Skeletal muscle satellite cell (primary cell): ENCODE measurements around the gene COG3.

ENCODE experiments used
- H3K27me3 ChIP-seq: 2 replicates; pipeline ENCODE4 v1.7.0; 2013; ENCODE audit warnings: low read length; ENCODE audit not compliant: control insufficient read depth, insufficient read depth
- H3K36me3 ChIP-seq: 2 replicates; pipeline ENCODE4 v1.7.0; 2013; ENCODE audit warnings: mild to moderate bottlenecking, control low read depth, low read length; ENCODE audit not compliant: insufficient read depth
- H3K4me1 ChIP-seq: 2 replicates; pipeline ENCODE4 v1.7.0; 2013; ENCODE audit warnings: low read length; ENCODE audit not compliant: control insufficient read depth, insufficient read depth
- H3K4me2 ChIP-seq: 2 replicates; pipeline ENCODE4 v1.7.0; 2013; ENCODE audit warnings: mild to moderate bottlenecking, low read length
- H3K4me3 ChIP-seq: 2 replicates; pipeline ENCODE4 v1.7.0; 2013; ENCODE audit warnings: low read length
- H3K9ac ChIP-seq: 2 replicates; pipeline ENCODE4 v1.7.0; 2013; ENCODE audit warnings: mild to moderate bottlenecking, low read depth, low read length, moderate library complexity
- H3K9me3 ChIP-seq: replicated peaks from 2 replicates; pipeline ENCODE4 v1.7.0; 2013; ENCODE audit warnings: mild to moderate bottlenecking, control low read depth, low read length

The COG3 gene

GRCh38 chr13:45537516-45537915, 72.8 kb downstream of the COG3 start:
- peaks cover 5% of the 10 kb centered on the region for H3K4me1 ChIP-seq
- peaks cover 47% of the 10 kb centered on the region for H3K36me3 ChIP-seq
- no peak overlapping the region for H3K9ac ChIP-seq
- no peak overlapping the region for H3K4me3 ChIP-seq
- H3K9me3 ChIP-seq = no peaks in the 10 kb centered on the region
- no peak overlapping the region for H3K4me2 ChIP-seq
- no peaks in the 10 kb centered on the region for H3K27me3 ChIP-seq

DNA sequence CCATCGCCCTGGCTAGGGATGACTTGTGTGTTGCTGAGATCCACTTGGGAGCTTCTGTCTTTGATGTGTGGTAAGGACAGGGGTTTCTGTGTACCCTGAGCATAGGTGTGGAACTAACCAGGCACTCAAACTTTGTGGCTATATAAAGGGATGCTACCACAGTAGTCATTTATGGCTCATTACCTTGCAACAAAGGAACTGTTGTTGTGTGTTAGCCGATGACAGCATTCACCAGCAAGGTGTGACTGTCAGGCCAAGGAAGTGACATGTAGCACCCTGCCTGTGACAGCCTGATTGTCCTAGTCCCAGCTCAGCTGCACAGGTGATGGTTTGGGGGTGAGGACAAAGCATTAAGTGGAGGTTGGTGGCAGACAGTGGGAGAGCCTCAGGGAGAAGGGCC, 73.6 kb downstream of the COG3 start:
- Histone ChIP-seq H3K36me3 (peaks cover 40% of the 10 kb centered on the region), H3K9me3 (no peaks in the 10 kb centered on the region), H3K4me2 (no peak overlapping the region), H3K9ac (no peak overlapping the region), H3K27me3 (no peaks in the 10 kb centered on the region), H3K4me1 (peaks cover 5% of the 10 kb centered on the region), H3K4me3 (no peak overlapping the region)

DNA sequence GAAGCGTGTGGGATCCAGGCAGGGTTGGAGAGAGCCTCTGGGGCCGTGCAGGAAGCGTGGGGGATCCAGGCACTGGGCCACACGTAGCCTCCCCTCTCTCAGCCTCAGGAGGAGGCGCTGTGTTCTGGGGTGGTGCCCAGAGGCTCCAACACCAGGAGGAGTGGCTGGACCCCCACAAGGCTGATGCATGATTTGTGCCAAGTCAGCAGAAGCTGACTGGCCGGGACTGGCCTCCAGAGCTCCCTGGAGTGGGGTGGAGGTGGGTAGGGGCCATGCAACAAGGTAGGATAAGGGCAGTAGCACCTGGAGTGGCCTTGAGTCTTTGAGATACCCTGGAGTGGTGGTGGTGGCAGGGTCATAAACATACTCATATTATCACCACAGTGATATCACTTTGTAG, 75.5 kb downstream of the COG3 start:
- Histone ChIP-seq H3K27me3 (no peaks in the 10 kb centered on the region), H3K4me1 (peaks cover 5% of the 10 kb centered on the region), H3K9me3 (no peaks in the 10 kb centered on the region), H3K36me3 (peaks cover 22% of the 10 kb centered on the region), H3K4me2 (no peak overlapping the region), H3K9ac (no peak overlapping the region), H3K4me3 (no peak overlapping the region)

- Histone ChIP-seq H3K4me1 (peaks cover 5% of the 10 kb centered on the region), H3K4me2 (no peak overlapping the region), H3K4me3 (no peak overlapping the region), H3K36me3 (peaks cover 15% of the 10 kb centered on the region), H3K9ac (no peak overlapping the region), H3K27me3 (no peaks in the 10 kb centered on the region), H3K9me3 (no peaks in the 10 kb centered on the region)
Measured at GRCh38 chr13:45540864-45541263, 76.1 kb downstream of the COG3 start.

- Histone ChIP-seq H3K27me3 (peaks cover 3% of the 10 kb centered on the region), H3K9ac (no peak overlapping the region), H3K36me3 (peaks cover 7% of the 10 kb centered on the region), H3K4me3 (no peak overlapping the region), H3K9me3 (no peaks in the 10 kb centered on the region), H3K4me2 (no peak overlapping the region), H3K4me1 (peaks cover 5% of the 10 kb centered on the region)
Measured at GRCh38 chr13:45541806-45542205, 77.1 kb downstream of the COG3 start.

DNA sequence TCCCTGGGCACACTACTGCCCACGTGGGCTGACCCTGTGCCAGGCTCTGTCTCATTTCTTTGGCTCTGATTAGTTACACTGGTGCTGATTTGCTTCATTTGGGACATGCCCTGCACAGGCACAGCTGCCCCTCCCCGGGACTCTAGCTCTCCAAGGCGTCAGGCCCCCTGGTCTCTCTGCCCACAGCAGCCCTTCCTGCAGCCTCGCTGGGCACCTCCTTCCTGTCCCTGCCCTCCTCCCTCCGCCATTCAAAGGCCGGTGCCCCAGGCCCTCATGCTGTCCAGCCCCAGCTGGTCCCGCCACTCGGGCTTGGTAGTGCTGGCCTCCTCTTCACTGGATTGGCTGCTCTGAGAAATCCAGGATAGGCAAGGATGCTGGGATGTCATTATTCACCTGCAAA, 77.7 kb downstream of the COG3 start:
- no peak overlapping the region for H3K4me3 ChIP-seq
- no peaks in the 10 kb centered on the region for H3K9me3 ChIP-seq
- peaks cover 8% of the 10 kb centered on the region for H3K27me3 ChIP-seq
- H3K9ac ChIP-seq = no peak overlapping the region
- peaks cover 5% of the 10 kb centered on the region for H3K4me1 ChIP-seq
- no peak overlapping the region for H3K4me2 ChIP-seq
- H3K36me3 ChIP-seq = peaks cover 7% of the 10 kb centered on the region

GRCh38 chr13:45542878-45543277, 78.1 kb downstream of the COG3 start:
- Histone ChIP-seq H3K4me2 (no peak overlapping the region), H3K9ac (no peak overlapping the region), H3K27me3 (peaks cover 13% of the 10 kb centered on the region), H3K4me3 (no peak overlapping the region), H3K9me3 (no peaks in the 10 kb centered on the region), H3K4me1 (peaks cover 5% of the 10 kb centered on the region), H3K36me3 (peaks cover 4% of the 10 kb centered on the region)

GRCh38 chr13:45544520-45544919, 79.8 kb downstream of the COG3 start:
- Histone ChIP-seq H3K4me1 (peaks cover 5% of the 10 kb centered on the region), H3K27me3 (peaks cover 29% of the 10 kb centered on the region), H3K9ac (no peak overlapping the region), H3K36me3 (no peaks in the 10 kb centered on the region), H3K9me3 (no peaks in the 10 kb centered on the region), H3K4me3 (no peak overlapping the region), H3K4me2 (no peak overlapping the region)

DNA sequence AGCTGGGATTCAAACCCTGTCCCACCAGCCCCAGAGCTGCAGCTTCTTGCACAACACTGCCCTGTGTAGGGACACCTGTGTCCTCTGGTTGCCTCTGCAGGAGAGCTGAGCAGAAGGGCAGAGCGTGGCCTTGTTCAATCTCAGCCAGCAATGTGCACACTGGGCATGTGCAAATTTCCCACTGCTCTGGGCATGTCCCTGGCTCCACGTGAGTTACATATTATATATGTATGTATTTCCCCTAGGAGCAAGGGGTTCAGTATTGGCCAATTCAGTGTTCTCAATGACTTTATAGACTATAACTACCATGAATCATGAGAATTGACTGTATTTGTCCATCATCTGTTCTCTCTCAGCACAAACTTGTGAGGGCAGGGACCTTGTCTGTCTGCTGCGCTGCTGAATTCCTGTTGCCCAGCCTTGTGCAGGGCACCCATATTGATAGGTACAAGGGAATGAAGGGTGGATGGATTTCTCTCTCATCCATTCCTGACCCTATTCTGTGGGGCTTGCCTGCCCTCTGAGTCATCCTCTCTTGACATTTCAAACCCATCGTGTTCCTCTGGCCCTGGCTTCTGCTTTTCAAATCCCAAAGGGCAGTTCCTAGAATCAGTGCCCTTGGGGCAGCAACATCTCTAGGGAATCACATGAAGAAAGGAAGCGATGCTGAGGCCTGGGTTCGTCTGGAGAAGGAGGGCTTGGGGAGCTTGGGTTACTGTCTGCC, 81.1 kb downstream of the COG3 start:
- H3K9me3 ChIP-seq = no peaks in the 10 kb centered on the region
- no peak overlapping the region for H3K4me2 ChIP-seq
- H3K27me3 ChIP-seq = peaks cover 38% of the 10 kb centered on the region
- H3K4me3 ChIP-seq = no peak overlapping the region
- no peaks in the 10 kb centered on the region for H3K36me3 ChIP-seq
- H3K4me1 ChIP-seq = peaks cover 5% of the 10 kb centered on the region
- H3K9ac ChIP-seq = no peak overlapping the region

DNA sequence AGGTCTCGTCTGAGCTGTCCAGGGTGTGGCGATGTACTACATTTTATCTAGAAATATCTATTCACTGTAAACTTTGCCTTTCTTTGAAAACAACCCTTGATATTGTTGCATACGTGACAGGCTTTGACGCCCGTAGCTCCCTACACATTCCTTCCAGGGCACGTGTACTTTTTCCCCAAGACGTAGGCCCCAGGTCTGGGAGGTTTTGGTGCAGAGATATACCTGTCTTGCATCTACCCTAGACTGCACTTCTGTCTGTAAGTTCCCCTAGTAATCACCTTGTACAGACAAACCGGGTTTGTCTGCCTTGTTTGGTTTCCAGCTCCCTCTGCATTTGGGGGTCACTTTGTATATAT, 81.6 kb downstream of the COG3 start:
- no peak overlapping the region for H3K4me2 ChIP-seq
- no peaks in the 10 kb centered on the region for H3K9me3 ChIP-seq
- H3K36me3 ChIP-seq = no peaks in the 10 kb centered on the region
- H3K4me1 ChIP-seq = peaks cover 5% of the 10 kb centered on the region
- H3K9ac ChIP-seq = no peak overlapping the region
- no peak overlapping the region for H3K4me3 ChIP-seq
- peaks cover 41% of the 10 kb centered on the region for H3K27me3 ChIP-seq

DNA sequence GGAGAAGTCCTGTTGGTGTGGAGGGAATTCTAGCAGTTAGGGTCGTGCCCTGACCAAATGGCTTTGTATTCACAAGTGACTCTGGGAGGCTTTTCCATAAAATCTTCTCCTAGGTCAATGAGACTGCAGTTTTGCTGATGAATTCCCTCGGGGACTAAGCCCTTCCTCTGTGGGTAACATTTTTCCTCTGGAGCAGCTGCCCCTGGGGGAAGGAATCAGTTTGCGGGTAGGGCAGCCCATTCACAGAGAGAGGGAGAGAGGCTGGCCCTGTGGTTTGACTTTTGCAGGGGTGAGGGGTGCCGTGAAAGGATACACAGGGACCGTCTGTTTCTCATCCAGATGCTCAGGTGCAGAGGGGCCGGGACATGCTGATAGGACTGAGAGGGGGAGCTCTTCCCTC, 83.5 kb downstream of the COG3 start:
- Histone ChIP-seq H3K36me3 (no peaks in the 10 kb centered on the region), H3K9ac (no peak overlapping the region), H3K4me1 (no peaks in the 10 kb centered on the region), H3K27me3 (peaks cover 58% of the 10 kb centered on the region), H3K4me3 (no peak overlapping the region), H3K9me3 (no peaks in the 10 kb centered on the region), H3K4me2 (no peak overlapping the region)

DNA sequence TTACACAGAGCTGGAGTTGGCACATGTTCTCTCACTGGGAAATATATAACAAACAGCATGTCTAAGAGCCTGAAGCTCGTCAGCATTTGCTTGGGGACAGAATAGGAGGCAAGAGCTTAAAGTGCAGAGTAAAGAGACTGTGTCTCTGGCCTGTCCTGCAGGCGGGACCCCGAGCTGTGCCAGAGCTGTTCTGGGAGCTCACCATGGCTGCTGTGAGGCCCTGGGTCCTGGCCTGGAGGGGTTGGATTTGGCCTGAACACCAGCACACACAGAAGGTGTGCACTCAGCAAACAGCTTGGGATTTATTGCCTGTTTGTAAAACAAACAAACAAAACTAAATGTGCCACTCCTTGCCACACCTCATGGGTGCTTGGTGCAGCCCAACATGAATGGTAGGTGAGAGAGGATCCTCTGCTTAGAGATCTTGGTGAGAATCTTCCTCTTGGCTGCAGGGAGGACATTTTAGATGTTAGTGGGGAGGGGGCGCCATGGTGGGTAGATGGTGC, 89.9 kb downstream of the COG3 start:
- Histone ChIP-seq H3K36me3 (no peaks in the 10 kb centered on the region), H3K27me3 (peaks cover 48% of the 10 kb centered on the region), H3K4me2 (no peak overlapping the region), H3K9ac (no peak overlapping the region), H3K4me1 (no peaks in the 10 kb centered on the region), H3K4me3 (no peak overlapping the region), H3K9me3 (no peaks in the 10 kb centered on the region)
